Stomach (tissue), 9 donors: Measurements from ENCODE around the gene PRDM7. TPM values are rescaled to one million over a fixed set of nuclear protein-coding genes. Genes with fewer than 3 reads are reported as not detected.
"Not testable (repeated sequence)": the region's sequence is repeated elsewhere in the genome, so short reads cannot be mapped to it uniquely, and the experiment has no call there.

Experiments
- DNase-seq, 2 donors: peaks; one replicate each; pipeline versions ENCODE4 v3.0.0 to v3.0.0-alpha.2; 2013 to 2019
- H3K27ac ChIP-seq, 5 donors: fragments of 200-600 bp in 4 of 5; sonication (generic) in 4 of 5; one replicate each; pipeline ENCODE4 v1.5.1; 2013 to 2019; ENCODE audit warnings: mild to moderate bottlenecking in 1 of 5, moderate library complexity in 1 of 5
- H3K27me3 ChIP-seq, 3 donors: fragments of 200-600 bp; sonication (generic); one replicate each; pipeline ENCODE4 v1.5.1; 2017 to 2019; ENCODE audit warnings: mixed run types in 1 of 3
- H3K36me3 ChIP-seq, 4 donors: fragments of 200-600 bp; sonication (generic); 1 replicate in 3 of 4; 2 replicates in 1 of 4; pipeline ENCODE4 v1.5.1; 2016 to 2019
- H3K4me1 ChIP-seq, 4 donors: fragments of 200-600 bp; sonication (generic); one replicate each; pipeline ENCODE4 v1.5.1; 2016 to 2019
- H3K4me3 ChIP-seq, 4 donors: fragments of 200-600 bp; sonication (generic) in 3 of 4; one replicate each; pipeline ENCODE4 v1.5.1; 2016 to 2019; ENCODE audit warnings: mild to moderate bottlenecking in 1 of 4
- H3K9me3 ChIP-seq, 4 donors: fragments of 200-600 bp; sonication (generic); one replicate each; pipeline ENCODE4 v1.5.1; 2016 to 2019
- CTCF ChIP-seq, 7 experiments: fragments of 450-650 bp in 4 of 7; fragments of 200-600 bp in 3 of 7; sonication (generic) in 3 of 7; IDR thresholded peaks; one replicate each; pipeline ENCODE4 v1.5.1; 2016 to 2019; ENCODE audit warnings: antibody characterized with exemption in 7 of 7, control low read depth in 2 of 7, mild to moderate bottlenecking in 1 of 7
- POLR2A ChIP-seq, 4 donors: fragments of 450-650 bp; IDR thresholded peaks; one replicate each; pipeline ENCODE4 v1.6.1; 2016; ENCODE audit warnings: antibody characterized with exemption in 4 of 4, control low read depth in 2 of 4, mild to moderate bottlenecking in 1 of 4, moderate library complexity in 1 of 4
- WGBS, 5 donors: extraction: QIAGEN DNeasy Blood & Tissue Kit in 3 of 5; methylation state at CpG; one replicate each; pipeline versions ENCODE4 v1.1.5 to v1.1.7; 2013 to 2018; 5-methylcytosine and 5-hydroxymethylcytosine counted together
- intact Hi-C: fragments of 100-400 bp; cut with DNase I; formaldehyde crosslinking; loops from one replicate; pipeline ENCODE4 v1.15.1; 2023; ENCODE audit warnings: low total_unique reads
- polyA plus RNA-seq, 3 donors: library from polyadenylated mRNA; stranded (reverse); fragments of 200-250 nt; gene quantifications; one replicate each; pipeline ENCODE4 v1.2.3, GENCODE V29; 2013
- total RNA-seq, 5 donors: library from RNA; depleted of rRNA; stranded (reverse); fragments of >200 nt; gene quantifications; one replicate each; pipeline versions ENCODE4 v1.1.0 to v1.2.3, GENCODE V29; 2014 to 2016
- donor health status: healthy with polysubstance abuse.
- donor health status: Bipolar disorder and iron deficiency.
- donor health status: healthy.

Gene PRDM7
- total and polyA plus RNA-seq, 8 donors = not detected

GRCh38 chr16:90100229-90100628 is 23.1 kb upstream of the PRDM7 start:
- H3K27me3 ChIP-seq, intact Hi-C loops, H3K9me3 ChIP-seq, H3K4me1 ChIP-seq, DNase-seq, H3K4me3 ChIP-seq, H3K36me3 ChIP-seq: not testable (repeated sequence)
- H3K27ac ChIP-seq = peak overlapping the region in 1 of 5 donors; percentile 40
- WGBS, 5 donors = 63 to 78% (median 63%) methylated on average over 4 of the region's 5 CpGs

- H3K4me3 ChIP-seq, H3K9me3 ChIP-seq, H3K4me1 ChIP-seq, H3K36me3 ChIP-seq, H3K27ac ChIP-seq, H3K27me3 ChIP-seq, DNase-seq, intact Hi-C loops: not testable (repeated sequence)
- WGBS, 5 donors = 67 to 87% (median 71%) methylated on average over 2 to 3 of the region's 5 CpGs
These were observed 21.8 kb upstream of the PRDM7 start for GRCh38 chr16:90098936-90099335.

- intact Hi-C loops, H3K9me3 ChIP-seq, H3K27ac ChIP-seq, H3K4me1 ChIP-seq, H3K27me3 ChIP-seq, H3K4me3 ChIP-seq, DNase-seq, H3K36me3 ChIP-seq: not testable (repeated sequence)
- WGBS, 5 donors = 53 to 71% (median 68%) methylated on average over 5 to 9 of the region's 9 CpGs
These were observed 20.0 kb upstream of the PRDM7 start for GRCh38 chr16:90097010-90097684.

- H3K36me3 ChIP-seq, H3K4me1 ChIP-seq, DNase-seq, intact Hi-C loops, H3K27me3 ChIP-seq, H3K9me3 ChIP-seq, H3K4me3 ChIP-seq, H3K27ac ChIP-seq: not testable (repeated sequence)
- 84 to 90% (median 86%) methylated on average over 12 to 22 of the region's 22 CpGs for WGBS, 5 donors
These were observed 17.7 kb upstream of the PRDM7 start for GRCh38 chr16:90094791-90095190.

- H3K36me3 ChIP-seq, H3K27me3 ChIP-seq, H3K4me1 ChIP-seq, H3K27ac ChIP-seq, intact Hi-C loops, DNase-seq, H3K9me3 ChIP-seq, H3K4me3 ChIP-seq: not testable (repeated sequence)
- 81 to 97% (median 93%) methylated on average over 11 to 33 of the region's 35 CpGs; no CpG with 5 or more reads in 1 of the 5 donors for WGBS, 5 donors
These were observed 17.2 kb upstream of the PRDM7 start for GRCh38 chr16:90094296-90094695.

GRCh38 chr16:90093799-90094198 is 16.7 kb upstream of the PRDM7 start:
- H3K27me3 ChIP-seq, H3K9me3 ChIP-seq, H3K4me3 ChIP-seq, DNase-seq, H3K4me1 ChIP-seq, H3K36me3 ChIP-seq, intact Hi-C loops, H3K27ac ChIP-seq: not testable (repeated sequence)
- 87 to 95% (median 89%) methylated on average over 25 to 29 of the region's 30 CpGs for WGBS, 5 donors

GRCh38 chr16:90092781-90093180 is 15.7 kb upstream of the PRDM7 start:
- intact Hi-C loops, H3K4me1 ChIP-seq, H3K36me3 ChIP-seq, H3K27me3 ChIP-seq, H3K27ac ChIP-seq, DNase-seq, H3K4me3 ChIP-seq, H3K9me3 ChIP-seq: not testable (repeated sequence)
- WGBS, 5 donors = 57 to 63% (median 59%) methylated on average over 4 of the region's 4 CpGs

- WGBS, 5 donors = 73 to 88% (median 78%) methylated on average over 4 of the region's 4 CpGs
- no peak overlapping the region for H3K4me3 ChIP-seq
- H3K36me3 ChIP-seq = no peaks in the 10 kb centered on the region
These were observed 7.3 kb upstream of the PRDM7 start for GRCh38 chr16:90084215-90084950.

More at GRCh38 chr16:90084215-90084950, 7.3 kb upstream of the PRDM7 start:
- Histone ChIP-seq H3K27me3 (peaks cover 0 to 10% (median 0%) of the 10 kb centered on the region in 3 donors), H3K27ac (no peak overlapping the region), H3K9me3 (peaks cover 0 to 5% (median 0%) of the 10 kb centered on the region in 4 donors), H3K4me1 (peaks cover 0 to 9% (median 2%) of the 10 kb centered on the region in 4 donors)
- intact Hi-C loops = no loop called here
- TF ChIP-seq CTCF (IDR thresholded peaks at IDR 0.05) (no peak), POLR2A (IDR thresholded peaks at IDR 0.05) (no peak)
- DNase-seq = no peak
